ENCODE results near the gene RFK.

- TF ChIP-seq CTCF (IDR thresholded peaks at IDR 0.05) (peak in 1 of 6 experiments; percentile 8), POLR2A (IDR thresholded peaks at IDR 0.05) (no peak)
Observed at GRCh38 chr9:76373173-76373783, 20.9 kb downstream of the RFK start.

All from Peyer's patch (tissue), 4 donors.